ENCODE measurements around the gene KIR3DL2. TPM values are rescaled to one million over a fixed set of nuclear protein-coding genes. Genes with fewer than 3 reads are reported as not detected.

The KIR3DL2 gene
- total RNA-seq, 1 donor from 2014 or later = not detected

Other genes starting within 250 kb of the KIR3DL2 start
- gene LILRB1, start 220.0 kb upstream of the KIR3DL2 start, total RNA-seq = 0.13 TPM in 1 of 2 replicates, not detected in the other
- not detected in 2 replicates for gene LILRB4, start 187.5 kb upstream of the KIR3DL2 start, total RNA-seq
- not detected in 2 replicates for gene KIR3DL3, start 126.0 kb upstream of the KIR3DL2 start, total RNA-seq
- gene KIR2DL3, start 111.9 kb upstream of the KIR3DL2 start, total RNA-seq = not detected in 2 replicates
- gene KIR2DL1, start 80.7 kb upstream of the KIR3DL2 start, total RNA-seq = not detected in 2 replicates
- gene KIR2DL4, start 46.8 kb upstream of the KIR3DL2 start, total RNA-seq = not detected in 2 replicates
- not detected in 2 replicates for gene KIR3DL1, start 34.0 kb upstream of the KIR3DL2 start, total RNA-seq
- gene KIR2DS4, start 17.8 kb upstream of the KIR3DL2 start, total RNA-seq = not detected in 2 replicates
- gene FCAR, start 23.8 kb downstream of the KIR3DL2 start, total RNA-seq = not detected in 2 replicates
- gene NCR1, start 55.7 kb downstream of the KIR3DL2 start, total RNA-seq = not detected in 2 replicates
- not detected in 2 replicates for gene NLRP7, start 97.1 kb downstream of the KIR3DL2 start, total RNA-seq
- 4.9 TPM in 1 of 2 replicates, not detected in the other for gene NLRP2, start 115.9 kb downstream of the KIR3DL2 start, total RNA-seq
- gene GP6, start 187.8 kb downstream of the KIR3DL2 start, total RNA-seq = under 0.01 TPM in 1 of 2 replicates, not detected in the other
- gene RDH13, start 212.7 kb downstream of the KIR3DL2 start, total RNA-seq = 10.9 and 24.5 TPM in 2 replicates
- gene EPS8L1, start 225.4 kb downstream of the KIR3DL2 start, total RNA-seq = 5.7 and 8.9 TPM in 2 replicates